Amygdala (tissue), 56 donors: ENCODE measurements around the gene GSTM3.

Experiments
- DNase-seq, 56 donors: peaks; one replicate each; lab custom pipeline; 2025; lab: John Stamatoyannopoulos, UW

The GSTM3 gene

DNA sequence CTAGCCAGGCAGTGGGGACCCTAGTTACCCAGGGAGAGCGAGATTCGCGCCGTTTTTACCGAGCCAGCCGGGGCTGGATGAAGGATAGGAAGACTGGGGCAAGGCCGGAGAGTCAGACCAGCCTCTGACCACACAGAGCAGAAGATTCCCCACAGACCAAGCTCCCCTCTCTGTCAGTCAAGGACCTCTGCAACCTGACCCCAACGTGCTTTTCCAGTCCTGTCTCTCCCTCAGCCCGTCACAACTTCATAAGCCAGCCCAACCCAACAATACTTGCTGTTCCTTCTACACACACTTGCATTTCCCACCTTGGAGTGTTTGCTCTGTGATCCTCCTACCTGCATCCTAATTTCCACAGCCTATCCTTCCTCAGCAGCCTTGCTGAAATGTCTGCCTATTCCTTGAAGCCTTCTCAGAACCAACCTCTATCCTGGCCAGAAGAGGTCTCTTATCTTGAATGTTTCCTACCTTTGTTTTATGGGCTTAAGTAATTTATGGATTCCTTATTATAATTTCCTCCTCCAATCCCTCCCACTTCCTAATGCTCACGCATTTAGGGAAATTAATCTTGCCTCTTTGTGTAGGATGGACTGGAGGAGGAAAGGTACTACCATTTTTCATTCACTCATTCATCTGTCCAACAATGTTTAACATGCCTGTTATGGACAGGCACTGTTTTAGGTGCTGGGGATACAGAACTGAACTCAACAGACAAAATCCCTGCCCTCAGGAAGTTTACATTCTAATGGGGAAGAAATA is at the start of gene GSTM3:
GSTM3 (minus strand) TSS at position 424 of the 759 bp plus-strand sequence. CDS start 751 bp downstream, outside the sequence.
- no peak for DNase-seq

DNA sequence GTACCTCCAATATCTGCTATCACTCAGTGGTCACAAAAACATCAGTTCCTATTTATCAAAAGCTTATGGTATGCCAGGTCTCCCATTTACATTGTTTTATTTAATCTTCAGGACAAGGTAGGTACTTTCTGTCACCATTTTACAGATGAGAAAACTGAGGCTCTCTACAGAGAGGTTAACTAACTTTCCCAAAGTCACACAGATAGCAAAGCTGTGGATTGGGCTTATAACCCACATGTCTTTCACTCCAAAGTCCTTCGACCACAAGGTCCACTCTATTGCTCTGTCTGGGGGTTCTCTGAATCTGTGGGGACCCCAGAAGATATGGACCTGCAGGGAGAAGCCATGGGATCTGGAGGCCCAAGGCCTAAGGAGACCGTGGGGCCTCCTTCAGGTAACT is 49.5 kb upstream of the GSTM3 start:
- no peak for DNase-seq

DNA sequence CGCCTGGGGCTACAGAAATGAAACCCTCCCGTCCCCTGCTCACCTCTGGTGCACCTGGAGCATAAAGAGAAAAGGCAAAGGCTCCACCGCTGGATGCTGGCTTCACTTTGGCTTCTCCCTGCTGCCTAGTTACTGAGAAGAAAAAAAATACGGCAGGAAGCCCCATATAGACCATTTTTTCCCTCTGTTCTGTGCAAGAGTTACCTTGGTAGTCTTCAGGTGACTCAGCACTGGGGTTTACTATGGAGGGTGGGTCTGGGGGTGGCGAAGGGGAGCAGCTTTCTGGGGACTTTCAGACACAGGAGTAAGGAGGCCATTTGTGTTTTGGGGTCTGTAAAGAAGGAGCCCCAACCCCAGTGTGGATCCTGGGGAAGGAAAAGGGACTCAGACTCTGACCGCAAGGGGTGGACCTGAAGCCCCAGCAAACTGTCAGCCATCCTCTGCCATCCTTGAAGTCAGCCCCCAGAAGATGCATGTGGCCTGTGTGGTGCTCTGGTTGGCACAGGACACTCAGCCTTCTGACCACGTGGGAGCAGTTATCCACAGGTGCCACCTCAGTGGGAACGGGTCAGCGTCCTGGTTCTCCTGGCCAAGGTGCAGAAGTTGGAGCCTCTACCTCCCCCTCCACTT is 48.8 kb upstream of the GSTM3 start:
- DNase-seq, result no peak

DNA sequence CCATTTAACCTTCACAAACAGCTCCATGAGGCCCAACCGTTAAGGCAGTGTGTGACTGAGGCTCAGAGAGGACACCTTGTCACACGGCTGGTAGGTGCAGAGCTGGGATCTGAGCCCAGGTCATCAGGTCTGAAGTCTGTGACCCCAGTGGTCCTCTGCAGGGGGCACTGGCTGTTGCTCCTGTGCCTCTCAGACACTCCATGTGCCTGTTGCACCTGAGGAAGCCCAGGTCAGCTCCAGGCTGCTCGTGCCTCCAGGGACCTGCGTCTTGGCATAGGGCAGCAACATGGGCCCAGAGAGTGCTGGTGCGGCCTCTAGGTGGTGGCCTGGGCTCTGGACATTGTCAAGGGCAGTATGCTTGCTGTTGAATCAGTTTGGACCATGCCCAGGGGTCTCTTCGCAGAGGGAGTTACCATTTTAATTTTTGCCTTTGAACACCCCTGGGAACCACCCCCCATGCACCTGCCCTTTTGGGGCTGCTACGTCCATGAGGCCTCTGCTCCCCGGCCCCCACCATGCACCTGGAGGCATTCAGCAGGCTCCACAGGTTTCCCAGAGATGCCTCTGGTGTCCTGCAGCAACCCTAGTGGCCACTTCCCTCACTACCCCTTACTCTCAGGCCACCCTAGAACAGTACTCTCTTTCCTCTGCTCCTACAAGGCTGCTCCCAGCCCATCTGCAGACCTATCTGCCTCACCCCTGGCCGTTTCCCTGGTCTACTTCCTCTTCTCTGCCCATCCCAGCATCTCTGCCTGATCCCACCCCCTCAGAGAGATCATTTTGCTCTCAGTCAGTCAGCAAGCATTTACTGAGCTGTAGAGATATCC is 48.1 kb upstream of the GSTM3 start:
- no peak for DNase-seq

DNA sequence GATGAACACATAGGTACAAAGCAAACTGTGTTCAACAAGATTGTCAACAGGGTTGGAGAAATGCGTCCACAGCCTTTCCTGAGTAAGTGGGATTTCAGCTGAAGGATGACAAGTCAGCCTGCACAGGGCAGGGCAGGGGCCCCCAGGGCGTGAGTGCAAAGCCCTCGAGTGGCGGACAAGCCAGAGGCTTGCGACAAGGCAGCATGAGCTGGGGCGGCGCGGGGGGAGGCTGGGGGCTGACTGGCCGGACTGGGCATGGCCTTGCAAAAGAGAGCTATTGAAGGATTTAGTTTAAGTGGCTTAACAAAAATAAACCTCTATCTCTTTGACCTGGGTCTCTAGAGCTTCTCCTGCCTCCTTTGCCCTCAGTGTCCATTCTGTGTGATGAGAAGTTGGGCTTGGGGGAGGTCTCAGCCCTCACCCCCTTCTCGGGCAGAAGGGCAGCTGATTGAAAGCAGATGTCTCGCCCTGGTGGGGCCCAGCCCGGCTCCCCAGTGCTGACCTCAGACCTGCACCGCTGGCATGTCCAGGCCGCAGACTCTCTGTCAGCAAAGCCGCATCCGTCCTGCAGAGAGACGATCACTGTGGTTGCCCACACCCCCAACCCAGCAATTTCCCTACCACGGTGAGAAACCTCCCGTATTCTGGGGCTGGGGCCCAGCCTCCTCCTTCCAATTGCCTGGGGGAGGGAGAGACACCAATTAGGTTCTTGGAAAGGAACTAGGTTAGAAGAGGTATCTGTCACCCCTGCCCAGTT is 47.2 kb upstream of the GSTM3 start:
- DNase-seq, result peak in 2 of 56 donors; percentile 24

DNA sequence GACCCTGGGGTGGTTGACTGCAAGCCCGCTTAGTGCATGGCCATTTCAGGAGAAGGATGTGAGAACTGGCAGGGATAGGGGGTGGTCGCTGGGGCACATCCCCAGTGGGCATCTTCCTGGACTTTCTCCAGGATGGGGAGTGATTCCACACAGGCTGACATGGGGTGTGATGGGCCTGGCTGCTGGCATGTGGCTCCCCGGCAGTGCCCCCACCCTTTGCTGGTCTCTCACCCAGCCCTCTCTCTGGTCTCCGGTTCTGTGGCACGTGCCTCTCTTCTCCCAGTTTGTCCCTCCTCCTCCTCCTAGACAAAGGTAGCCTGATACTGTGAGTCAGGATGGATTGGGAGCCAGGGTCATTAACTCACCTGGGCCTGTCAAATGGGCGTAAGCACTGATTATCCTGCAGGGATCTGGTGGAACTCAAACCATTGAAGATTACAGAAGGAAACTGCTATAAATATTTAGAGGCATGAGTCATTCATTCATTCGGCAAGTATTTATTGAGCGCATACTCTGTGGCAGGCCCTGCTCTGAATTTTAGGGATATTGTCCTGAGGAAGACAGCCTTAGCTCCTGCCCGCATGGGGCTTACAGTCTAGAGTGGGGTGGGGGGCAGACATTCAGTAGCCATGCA is 46.5 kb upstream of the GSTM3 start:
- DNase-seq, result no peak

DNA sequence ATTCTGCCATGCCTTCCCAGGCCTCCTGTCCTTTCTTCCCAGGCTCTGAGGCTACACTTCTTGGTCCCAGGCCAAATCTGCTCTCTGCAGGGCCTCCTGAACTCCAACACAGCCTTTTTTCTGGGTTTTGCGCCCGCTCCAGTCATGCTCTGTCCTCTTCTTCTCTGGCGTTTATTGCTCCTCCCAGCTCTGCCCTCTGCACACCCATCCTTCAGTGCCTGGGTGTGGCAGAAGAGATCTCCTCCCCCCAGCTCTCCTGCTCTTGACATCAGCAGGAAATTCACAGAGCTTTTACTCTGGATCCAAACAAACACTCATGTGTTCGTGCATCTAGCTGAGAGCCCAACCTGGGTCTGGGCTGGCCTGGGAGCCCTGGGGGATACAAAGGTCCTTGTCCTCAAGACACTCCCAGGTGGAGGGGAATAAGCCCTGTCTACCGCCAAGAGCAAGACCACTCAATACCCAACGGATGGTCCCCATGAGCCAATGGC is 45.7 kb upstream of the GSTM3 start:
- DNase-seq, result no peak

DNA sequence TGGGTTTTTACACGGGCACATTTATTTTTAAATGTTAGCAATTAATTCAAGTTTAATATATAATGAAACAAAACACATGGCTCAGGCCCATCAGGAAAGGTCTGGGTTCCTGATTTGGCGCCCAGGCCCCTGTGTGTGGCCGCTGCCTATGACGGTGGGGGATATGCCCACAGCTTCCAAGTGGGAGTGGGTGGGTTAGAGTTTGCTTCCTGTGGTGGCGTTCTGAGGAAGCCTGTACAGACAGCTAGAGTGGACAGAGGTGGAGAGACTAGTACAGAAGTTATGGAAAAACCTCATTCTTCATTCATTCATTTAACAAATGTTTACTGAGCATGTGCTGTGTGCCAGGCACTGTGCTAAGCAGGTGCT is 45.3 kb upstream of the GSTM3 start:
- no peak for DNase-seq

DNA sequence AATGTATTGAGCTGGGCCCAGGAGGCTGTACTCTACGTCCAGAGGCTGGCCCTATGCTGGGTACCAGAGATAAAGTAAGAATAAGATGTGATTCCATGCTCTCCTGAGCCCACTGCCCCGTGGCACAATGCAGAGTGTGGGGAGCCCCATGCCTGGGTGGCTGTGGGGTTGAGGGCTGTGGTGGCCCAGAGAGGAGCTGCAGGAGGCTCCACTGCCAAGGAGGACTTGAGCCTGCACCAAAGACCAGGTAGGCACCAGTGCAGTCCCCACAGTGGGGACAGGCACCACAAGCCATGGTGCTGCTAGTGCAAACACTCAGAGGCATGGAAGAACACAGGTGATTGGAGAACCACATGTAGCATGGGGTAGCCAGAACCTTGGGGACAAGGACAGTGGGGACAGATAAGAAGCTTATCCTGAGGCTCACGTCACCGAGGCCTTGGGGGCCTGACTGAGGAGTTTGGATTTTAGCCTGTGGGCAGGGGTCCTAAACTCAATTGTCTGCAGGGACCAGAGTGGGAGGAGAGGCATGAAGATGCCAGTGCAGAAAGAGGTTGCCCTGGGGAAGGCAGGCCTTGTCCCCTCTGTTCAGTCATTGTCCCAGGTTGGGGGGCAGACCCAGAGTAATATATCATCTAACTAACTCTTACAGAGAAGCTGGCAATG is 44.7 kb upstream of the GSTM3 start:
- no peak for DNase-seq

DNA sequence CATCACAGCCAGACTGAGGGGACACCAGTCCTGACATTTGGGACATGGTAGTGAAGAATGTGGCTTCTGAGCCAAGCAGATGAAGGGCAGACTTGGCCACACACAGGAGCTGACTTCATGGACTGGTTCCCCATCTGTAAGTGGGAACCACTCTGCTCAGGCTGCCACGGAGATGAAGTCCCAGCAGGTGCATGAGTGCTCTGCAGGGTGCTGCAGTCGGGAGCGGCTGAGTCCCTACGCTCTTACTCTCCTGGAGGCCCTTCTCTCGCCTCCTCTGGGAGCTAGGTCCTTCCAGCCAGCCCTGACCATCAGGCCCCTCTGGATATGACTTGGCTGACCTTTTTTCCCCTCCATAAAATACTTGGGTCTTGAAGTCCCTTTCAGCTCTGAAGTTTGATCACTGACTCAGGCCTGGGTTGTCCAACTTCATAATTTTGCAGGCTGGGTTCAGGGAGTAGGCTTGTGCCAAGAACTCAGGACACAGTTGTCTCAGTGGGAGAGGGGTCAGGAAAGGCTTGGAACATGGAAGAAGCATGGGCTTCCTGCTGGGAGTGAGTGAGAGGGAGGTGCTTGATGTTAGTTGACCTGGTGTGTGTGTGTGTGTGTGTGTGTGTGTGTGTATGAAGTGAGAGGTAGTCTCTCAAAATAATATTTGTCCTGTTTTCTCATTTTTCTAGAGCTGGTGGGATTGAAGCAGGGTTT is 43.9 kb upstream of the GSTM3 start:
- DNase-seq, result no peak

DNA sequence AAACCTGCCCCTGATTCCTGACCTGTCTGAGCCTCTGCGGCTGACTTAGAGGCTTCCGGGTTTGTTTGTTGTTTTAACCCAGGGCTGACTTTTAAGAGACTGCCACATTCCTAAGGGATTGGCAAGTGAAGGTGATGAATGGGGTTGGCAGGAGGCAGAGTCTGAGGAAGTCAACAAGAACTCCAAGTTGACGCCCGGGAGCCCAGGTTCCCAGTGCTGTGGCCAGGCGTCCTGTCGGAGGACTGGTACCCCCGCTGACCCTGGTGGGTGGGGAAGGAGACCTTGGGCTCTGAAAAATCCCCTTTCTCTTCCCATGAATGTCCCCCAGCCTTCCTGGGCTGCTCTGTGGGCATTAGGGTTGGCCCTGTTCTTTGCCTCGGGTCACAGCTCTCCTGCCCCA is 42.6 kb upstream of the GSTM3 start:
- no peak for DNase-seq

DNA sequence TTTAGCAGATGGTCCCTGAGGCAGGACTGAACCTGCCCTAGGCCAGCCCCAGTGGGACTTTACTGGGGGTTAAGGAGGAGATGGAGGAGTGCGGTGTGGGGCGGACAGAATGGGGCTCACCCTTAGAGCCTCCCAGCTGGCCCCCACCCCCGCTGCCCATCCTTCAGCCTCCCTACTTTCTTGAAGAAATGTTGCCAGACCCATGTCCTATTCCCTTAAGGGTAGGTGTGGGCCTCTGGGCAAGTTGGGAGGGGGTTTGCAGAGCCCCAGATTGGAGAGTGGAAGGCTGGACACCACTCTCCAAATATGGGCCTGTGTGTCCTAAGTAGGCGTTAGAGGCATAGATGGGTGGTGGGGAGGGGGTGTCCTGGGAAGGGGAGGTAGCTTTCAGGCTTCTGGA is 42.1 kb upstream of the GSTM3 start:
- DNase-seq, result no peak

DNA sequence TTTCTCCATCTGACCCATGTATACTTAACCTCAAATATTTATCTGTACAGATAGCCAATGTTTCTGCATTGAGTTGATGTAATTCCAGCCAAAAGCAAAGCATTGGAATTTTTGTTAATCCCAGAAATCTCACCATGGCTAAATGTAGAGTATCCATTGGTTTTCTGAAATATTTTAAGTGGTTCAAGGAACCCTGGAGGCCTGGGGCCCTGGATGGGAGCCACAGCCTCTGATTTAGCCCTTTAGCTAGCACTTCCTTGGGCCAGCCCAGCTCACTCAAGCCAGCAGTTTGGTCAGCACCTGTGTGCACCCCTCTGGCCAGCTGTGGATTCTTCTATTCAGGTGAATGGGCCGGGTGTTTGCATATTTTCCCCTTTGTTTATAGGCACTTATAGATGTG is 41.7 kb upstream of the GSTM3 start:
- DNase-seq, result no peak

DNA sequence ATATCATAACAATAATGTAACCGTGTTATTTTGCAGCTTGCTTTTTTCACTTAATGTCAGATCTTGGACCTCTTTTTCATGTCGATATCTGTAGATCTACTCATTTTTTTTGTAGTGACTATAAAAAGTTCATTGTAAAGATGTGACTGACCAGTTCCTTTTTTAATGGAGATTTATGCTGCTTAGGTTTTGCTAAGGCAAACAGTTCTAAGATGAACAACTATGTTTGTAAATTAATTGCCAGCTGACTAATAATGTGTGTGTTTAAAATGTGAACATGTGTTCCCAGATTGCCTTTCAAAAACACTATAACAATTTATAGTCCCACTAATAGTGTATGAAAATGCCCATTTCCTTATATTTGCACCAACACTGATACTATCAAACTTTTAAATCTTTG is 41.0 kb upstream of the GSTM3 start:
- DNase-seq, result no peak

DNA sequence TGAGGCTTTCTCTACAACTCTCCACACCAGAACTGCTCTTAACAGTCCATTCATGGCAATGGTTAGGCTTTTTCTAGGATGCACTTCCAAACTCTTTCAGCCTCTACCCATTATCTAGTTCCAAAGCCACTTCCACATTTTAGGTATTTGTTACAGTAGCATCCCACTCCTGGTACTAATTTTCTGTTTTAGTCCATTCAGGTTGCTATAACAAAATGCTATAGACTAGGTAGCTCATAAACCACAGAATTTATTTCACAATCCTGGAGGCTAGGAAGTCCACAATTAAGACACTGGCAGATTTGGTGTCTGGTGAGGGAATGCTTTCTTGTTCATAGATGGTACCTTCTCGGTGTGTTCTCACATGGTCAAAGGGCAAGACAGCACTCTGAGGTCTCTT is 40.1 kb upstream of the GSTM3 start:
- no peak for DNase-seq

DNA sequence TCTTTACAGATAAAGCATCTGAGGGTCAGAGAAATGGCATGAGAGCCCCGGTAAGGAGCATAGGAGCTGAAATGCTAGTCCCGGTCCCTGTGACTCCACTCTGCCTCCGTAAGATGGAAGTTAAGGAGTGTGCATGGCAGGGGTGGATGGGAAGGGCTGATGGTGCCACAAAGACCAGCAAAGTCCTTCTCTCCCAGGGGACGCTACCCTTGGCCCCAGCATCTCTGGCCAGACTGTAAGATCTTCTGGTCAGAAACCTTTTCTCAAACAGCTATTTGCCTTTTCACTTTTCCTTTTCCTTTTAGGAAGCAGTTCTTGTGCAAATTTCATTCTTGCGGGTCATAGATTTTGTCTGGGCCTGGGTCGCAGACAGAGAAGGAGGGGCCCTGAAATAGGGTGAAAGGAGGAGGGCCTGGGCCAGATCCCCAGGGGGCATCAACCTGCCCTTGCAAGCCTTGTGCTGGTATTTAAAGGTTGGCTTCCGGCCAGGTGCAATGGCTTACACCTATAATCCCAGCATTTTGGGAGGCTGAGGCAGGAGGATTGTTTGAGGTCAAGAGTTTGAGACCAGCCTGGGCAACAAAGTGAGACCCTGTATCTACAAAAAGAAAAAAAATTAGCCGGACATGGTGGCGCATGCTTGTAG is 37.3 kb upstream of the GSTM3 start:
- no peak for DNase-seq

DNA sequence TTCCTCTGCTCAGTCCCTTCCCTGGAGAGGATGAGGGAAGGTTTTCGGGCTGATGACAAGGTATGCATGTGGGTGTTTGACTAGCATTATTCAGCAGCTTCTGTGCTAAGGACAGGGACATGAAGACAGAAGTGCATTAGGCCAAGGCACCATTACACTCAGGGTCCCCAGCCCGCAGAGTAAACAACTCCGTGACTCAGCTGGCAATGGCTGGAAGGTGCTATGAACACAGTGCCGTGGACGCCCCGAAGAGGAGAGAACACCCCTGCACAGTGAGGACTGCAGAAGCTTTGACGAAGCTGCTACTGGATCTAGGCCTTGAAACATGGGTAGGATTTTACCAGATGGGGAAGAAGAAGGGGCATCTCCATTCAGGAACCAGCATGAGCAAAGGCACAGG is 36.6 kb upstream of the GSTM3 start:
- DNase-seq, result no peak

DNA sequence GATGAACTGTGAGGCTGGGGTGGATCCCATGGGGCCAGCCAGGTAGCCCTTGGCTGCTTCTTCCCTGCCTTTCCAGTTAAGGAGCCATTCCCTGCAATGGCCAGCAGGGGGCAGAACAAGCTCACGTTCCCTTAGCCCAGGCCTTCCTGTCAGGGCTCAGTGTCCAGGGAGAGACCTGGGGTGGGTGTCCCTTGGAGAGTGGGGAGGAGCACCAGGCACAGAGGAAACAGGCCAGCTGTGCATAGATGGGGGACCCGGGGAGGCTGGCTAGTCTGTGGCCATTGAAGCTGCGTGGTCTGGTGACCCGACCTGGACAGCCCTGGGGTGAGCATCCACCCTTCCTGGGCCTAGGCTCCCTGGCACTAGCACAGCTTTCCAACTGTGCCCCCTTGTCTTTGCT is 36.1 kb upstream of the GSTM3 start:
- peak in 54 of 56 donors; percentile 26 to 89 (median 66) for DNase-seq
